ENCODE measurements around the gene GCN1.
A peak's percentile ranks its signal among the peaks of the same experiment; 100 is the strongest.

Gene GCN1

GRCh38 chr12:120092551-120093335 is 101.8 kb downstream of the GCN1 start:
- DNase-seq (ENCODE audit: low read depth), result no peak

- DNase-seq (ENCODE audit: low read depth), result no peak
Observed at GRCh38 chr12:120091371-120092090, 103.0 kb downstream of the GCN1 start.

- no peak for DNase-seq (ENCODE audit: low read depth)
Observed at GRCh38 chr12:120090626-120091295, 103.8 kb downstream of the GCN1 start.

GRCh38 chr12:120090206-120090605 is 104.3 kb downstream of the GCN1 start:
- no peak for DNase-seq (ENCODE audit: low read depth)

GRCh38 chr12:120089796-120090195 is 104.7 kb downstream of the GCN1 start:
- DNase-seq (ENCODE audit: low read depth), result no peak

GRCh38 chr12:120089105-120089504 is 105.4 kb downstream of the GCN1 start:
- no peak for DNase-seq (ENCODE audit: low read depth)

GRCh38 chr12:120086801-120087621 is 107.5 kb downstream of the GCN1 start:
- peak; percentile 97 for DNase-seq (ENCODE audit: low read depth)

- DNase-seq (ENCODE audit: low read depth), result no peak
Observed at GRCh38 chr12:120085920-120086645, 108.4 kb downstream of the GCN1 start.

- no peak for DNase-seq (ENCODE audit: low read depth)
Observed at GRCh38 chr12:120081641-120082040, 112.9 kb downstream of the GCN1 start.

GRCh38 chr12:120079411-120080400 is 114.8 kb downstream of the GCN1 start:
- no peak for DNase-seq (ENCODE audit: low read depth)

- DNase-seq (ENCODE audit: low read depth), result no peak
Observed at GRCh38 chr12:120078868-120079267, 115.6 kb downstream of the GCN1 start.

GRCh38 chr12:120077260-120077659 is 117.3 kb downstream of the GCN1 start:
- no peak for DNase-seq (ENCODE audit: low read depth)

All from GM04504 (cell line).